Measurements from ENCODE around the gene CRISPLD2.

CRISPLD2 gene

GRCh38 chr16:84889066-84889465 is 69.3 kb downstream of the CRISPLD2 start:
- no peak for DNase-seq

GRCh38 chr16:84890427-84890826 is 70.6 kb downstream of the CRISPLD2 start:
- no peak for DNase-seq

DNA sequence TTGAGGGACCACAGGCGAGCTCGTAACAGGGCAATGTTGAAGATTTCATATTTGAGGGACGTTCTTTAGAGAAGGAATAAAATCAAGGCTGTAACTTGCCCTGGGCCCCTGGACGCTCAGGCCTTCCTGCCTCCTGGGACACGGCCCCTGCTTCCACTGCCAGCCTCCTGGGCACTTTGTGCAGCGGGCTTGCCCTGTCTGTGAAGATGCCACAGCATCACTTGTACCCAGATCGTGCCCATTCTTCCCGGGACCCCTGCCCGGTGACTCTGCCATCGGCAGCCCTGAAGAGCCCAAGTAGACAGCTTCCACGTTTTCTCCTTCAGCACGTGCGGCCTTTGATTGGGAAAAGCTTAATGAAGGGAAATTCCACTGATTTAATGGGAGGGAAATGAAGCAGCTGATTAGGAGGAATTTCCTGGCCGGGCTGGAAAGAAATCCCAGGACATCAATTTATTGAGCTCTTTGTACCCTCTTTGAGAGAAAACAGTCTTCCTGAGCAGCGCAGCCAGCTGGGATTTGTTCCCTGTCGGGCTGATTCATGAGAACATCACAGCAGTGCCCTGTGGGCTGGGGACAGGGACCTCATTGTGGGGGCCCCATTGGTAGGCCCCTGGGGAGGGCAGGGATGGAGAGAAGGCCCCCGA is 71.5 kb downstream of the CRISPLD2 start:
- DNase-seq, result no peak

DNA sequence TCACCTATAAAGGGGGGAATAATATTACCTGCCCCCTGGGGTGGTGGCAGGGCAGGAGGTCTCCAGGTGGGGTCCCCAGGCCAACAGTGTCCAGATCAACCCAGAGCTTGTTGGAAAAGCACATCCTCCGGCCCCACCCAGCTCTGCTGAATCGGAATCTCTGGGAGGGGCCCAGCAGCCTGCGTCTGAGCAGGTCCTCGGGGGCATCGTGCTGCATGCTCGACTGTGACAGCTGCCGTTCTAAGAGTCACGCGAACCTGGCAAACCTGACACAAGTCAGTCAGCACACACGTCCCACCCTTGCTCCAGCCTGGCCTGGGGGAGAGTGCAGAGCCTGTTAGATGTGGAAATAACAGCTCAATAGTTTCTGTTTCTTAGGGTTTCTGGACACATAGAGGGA is 72.3 kb downstream of the CRISPLD2 start:
- DNase-seq, result no peak

DNA sequence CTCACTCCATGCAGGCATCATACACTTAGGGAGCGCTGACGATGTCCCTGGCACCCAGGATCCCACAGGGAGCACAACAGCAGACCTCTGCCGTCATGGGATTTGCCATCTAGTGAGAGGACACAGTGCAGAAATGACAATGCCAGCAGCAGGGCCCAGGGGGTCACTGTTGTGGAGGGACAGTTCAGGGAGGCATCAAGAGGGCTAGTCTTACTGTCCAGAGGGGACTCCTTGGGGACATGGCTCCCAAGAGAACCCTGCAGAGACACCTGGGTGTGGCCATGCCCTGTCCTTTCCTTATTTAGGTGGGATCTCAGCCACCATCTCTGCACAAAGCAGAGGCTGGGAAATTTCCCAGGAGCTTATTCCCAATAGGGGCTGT is 73.7 kb downstream of the CRISPLD2 start:
- no peak for DNase-seq

GRCh38 chr16:84893849-84894599 is 74.2 kb downstream of the CRISPLD2 start:
- DNase-seq, result no peak

- no peak for DNase-seq
Measured at GRCh38 chr16:84895016-84895415, 75.2 kb downstream of the CRISPLD2 start.

DNA sequence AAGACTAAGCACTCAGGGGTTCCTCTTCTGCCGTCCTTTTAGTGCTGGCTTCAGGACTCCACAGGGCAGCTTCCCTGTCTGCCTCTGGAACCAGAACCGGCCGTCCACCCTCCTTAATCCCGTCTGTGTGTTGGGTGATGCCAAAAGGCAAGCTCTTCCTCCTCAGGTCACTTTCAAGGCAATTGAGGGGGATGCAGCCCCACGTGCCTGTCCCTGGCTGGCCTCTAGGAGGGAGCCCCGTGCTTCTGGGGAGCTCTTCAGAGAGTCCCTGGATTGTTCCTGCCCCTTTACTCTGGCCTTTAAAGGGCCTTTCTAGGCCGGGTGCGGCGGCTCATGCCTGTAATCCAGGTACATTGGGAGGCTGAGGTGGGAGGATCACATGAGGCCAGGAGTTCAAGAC is 77.1 kb downstream of the CRISPLD2 start:
- no peak for DNase-seq

- no peak for DNase-seq
Measured at GRCh38 chr16:84897911-84898377, 78.2 kb downstream of the CRISPLD2 start.

- no peak for DNase-seq
Measured at GRCh38 chr16:84898447-84898846, 78.7 kb downstream of the CRISPLD2 start.

DNA sequence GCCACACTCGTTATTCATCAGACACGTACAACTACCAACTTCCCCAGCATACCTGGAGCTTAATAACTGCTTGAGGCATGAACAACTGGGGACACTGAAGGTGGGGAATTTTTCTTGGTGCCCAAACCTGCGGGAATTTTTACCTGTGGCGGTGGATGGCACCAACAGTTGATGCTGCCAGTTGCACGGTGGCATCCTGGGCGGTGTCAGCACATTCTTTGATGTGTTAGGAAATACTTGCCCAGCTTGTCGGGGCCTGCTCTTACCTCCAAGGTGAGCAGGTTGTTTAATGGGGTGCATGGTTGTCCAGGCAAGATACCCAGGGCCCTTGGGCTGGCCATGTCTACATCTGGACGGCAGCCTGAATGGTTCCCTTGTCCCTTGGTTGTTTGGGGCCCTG is 79.6 kb downstream of the CRISPLD2 start:
- DNase-seq, result no peak

DNA sequence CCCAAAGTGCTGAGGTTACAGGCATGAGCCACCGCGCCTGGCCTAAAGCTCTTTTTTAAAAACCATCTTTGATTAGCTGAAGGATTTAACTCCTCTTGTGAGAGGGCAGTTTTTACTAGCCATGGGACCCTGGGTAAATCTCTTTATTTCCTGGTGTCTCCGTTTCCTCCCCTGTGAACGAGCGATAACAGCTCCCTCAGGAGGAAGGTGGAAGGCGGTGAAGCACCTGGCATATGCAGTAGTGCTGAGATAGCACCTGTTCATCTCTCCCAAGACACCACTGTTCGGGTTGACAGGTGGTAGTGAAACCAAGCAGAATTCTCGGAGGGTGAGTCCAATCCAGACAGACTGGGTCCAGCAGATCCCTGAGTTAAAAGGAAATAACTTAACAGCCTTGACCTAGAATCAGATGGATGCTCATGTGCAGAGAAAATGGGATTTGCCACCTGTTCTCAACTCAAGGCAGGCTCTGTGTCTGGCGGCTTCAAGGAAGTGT is 86.2 kb downstream of the CRISPLD2 start:
- no peak for DNase-seq

GRCh38 chr16:84907051-84907450 is 87.3 kb downstream of the CRISPLD2 start:
- no peak for DNase-seq

DNA sequence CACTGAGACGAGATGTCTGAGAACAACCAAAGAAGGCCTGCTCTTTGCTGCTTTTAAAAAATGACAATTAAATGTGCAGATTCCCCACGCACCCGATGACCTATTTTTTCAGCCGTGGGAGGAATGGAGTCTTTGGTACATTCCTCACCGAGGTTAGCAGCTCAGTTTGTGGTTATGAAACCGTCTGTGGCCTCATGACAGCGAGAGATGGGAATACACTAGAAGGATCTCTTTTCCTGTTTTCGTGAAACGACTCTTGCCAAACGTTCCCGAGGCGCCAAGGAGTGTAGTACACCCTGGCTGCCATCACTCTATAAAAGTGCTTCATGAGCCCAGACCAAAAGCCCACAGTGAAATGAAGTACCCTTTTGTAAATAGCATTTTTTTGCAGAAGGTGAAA is 87.8 kb downstream of the CRISPLD2 start:
- no peak for DNase-seq

DNA sequence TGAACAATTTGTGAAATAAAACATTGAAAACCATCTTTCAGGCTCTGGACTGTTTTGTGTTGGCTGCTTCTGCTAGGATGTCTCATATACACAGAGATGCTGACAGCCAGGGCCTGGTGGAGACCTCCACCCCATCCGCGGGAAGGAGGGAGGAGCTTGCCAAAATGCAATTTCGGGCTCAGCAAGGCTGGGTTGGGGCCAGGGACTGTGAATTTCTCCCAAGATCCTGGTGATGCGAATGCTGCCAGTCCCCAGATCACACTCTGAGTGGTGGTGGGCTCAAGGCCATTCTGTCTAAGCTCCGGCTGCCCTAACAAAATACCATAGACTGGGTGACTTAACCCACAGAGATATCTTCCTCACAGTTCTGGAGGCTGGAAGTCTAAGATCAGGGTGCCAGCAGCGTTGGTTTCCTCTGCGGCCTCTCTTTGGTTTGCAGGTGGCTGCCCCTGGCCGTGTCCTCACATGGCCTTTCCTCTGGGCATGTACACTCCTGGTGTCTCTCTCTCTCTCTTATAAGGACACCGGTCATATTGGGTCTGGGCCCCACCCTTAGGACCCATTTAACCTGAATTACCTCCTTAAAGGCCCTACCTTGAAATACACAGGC is 89.8 kb downstream of the CRISPLD2 start:
- no peak for DNase-seq

DNA sequence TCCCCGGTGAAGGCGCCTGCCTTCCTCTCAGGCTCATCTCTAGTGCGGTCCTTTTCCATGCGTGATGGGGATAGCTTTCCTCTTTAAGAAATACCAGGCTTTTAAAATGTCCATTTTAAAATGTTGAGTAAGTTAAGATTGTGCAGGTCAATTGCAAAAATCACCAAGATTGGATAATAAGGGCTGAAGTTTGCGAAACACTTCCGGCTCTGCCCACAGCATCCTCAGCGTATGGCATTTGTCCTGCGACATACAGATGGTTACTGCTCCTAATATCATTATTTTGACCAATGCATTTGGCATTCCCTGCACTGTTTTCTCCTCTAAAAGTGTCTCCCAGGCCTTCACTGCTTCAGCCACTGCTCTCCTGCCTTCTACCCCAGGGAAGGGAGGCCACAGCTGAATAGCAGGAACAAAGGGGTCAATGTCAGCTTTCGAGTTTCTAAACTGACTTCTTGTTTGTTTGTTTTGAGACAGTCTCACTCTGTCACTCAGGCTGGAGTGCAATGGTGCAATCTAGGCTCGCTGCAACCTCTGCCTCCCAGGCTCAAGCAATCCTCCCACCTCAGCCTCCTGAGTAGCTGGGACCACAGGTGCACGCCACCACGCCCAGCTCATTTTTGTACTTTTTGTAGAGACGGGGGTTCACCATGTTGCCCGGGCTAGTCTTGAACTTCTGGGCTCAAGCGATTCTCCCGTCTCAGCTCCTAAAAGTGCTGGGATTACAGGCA is 91.9 kb downstream of the CRISPLD2 start:
- DNase-seq, result no peak

DNA sequence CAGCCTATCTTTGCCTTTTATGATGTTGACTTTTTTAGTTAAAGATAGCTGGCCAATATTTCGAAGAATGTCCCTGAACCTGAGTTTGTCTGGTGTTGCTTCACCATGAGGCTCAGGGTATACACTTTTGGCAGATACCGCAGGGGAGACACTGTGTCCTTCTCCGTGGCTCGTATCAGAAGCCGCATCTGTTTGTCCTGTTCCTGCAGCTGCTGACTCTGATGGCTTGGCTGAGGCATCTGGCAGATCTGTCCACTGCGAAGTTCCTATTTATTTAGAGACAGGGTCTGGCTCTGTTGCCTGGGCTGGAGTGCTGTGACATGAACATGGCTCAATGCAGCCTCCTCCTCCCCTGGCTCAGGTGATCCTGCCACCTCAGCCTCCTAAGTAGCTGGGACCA is 93.5 kb downstream of the CRISPLD2 start:
- no peak for DNase-seq

DNA sequence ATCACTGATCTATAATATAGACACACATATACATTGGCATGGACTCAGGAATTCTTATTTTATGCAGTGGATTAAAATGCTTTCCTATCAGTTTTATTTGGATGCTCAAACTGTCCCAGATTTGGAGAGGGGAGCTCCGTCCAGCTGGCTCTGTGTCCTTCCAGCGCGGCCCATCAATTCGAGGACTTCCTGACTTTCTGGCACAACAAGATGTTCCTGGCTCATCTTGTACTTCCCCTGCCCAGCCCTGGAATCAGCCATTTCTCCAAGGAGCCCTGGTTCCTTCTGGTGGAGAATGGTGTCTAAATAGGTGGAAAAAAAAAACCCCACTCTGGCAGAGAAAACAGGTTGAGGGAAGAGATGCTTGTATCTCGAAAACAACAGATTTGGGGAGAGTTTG is 94.5 kb downstream of the CRISPLD2 start:
- DNase-seq, result no peak

GRCh38 chr16:84916178-84916577 is 96.4 kb downstream of the CRISPLD2 start:
- DNase-seq, result no peak

- no peak for DNase-seq
Measured at GRCh38 chr16:84916850-84917249, 97.1 kb downstream of the CRISPLD2 start.

- DNase-seq, result no peak
Measured at GRCh38 chr16:84917492-84917891, 97.7 kb downstream of the CRISPLD2 start.

GRCh38 chr16:84918006-84918909 is 98.5 kb downstream of the CRISPLD2 start:
- no peak for DNase-seq

All from NCI-H1694 (cell line).